ENCODE measurements around the gene GHSR.

DNA sequence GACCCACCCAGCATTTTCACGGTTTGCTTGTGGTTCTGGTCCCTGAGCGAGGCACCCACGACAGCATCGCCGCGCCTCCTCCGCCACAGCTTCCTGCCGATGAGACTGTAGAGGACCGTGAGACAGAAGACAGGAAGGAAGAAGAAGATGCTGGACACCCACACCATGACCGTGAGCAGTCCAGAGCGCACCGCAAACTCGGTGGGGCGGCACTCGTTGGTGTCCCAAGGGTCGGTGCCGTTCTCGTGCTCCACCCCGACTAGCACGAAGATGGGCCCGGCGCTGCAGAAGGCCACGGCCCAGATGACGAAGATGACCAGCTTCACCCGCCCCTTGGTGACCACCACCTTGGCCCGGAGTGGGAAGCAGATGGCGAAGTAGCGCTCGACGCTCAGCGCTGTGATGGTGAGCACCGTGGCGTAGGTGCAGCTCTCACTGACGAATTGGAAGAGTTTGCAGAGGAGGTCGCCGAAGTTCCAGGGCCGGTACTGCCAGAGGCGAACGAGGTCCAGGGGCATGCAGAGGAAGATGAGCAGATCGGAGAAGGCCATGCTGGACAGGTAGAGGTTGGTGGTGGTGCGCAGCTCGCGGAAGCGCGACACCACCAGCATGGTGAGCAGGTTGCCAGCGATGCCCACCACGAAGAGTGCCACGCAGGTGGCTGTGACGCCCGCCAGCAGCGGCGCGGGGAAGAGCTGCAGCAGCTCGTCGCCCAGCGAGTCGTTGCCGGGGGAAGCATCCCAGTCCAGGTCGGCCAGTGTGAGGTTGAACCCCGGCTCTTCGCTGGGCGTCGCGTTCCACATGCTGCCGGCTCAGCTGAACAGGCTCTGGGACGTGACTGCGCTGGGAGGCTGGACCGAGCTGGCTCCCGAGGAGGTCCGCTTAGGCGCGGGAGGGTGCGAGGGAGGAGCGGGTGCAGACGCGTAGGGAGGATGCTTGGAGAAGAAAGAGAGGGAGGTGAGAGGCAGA, at the start of gene GHSR:
- TF ChIP-seq, protein P1, sequence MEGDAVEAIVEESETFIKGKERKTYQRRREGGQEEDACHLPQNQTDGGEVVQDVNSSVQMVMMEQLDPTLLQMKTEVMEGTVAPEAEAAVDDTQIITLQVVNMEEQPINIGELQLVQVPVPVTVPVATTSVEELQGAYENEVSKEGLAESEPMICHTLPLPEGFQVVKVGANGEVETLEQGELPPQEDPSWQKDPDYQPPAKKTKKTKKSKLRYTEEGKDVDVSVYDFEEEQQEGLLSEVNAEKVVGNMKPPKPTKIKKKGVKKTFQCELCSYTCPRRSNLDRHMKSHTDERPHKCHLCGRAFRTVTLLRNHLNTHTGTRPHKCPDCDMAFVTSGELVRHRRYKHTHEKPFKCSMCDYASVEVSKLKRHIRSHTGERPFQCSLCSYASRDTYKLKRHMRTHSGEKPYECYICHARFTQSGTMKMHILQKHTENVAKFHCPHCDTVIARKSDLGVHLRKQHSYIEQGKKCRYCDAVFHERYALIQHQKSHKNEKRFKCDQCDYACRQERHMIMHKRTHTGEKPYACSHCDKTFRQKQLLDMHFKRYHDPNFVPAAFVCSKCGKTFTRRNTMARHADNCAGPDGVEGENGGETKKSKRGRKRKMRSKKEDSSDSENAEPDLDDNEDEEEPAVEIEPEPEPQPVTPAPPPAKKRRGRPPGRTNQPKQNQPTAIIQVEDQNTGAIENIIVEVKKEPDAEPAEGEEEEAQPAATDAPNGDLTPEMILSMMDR (IDR thresholded peaks at IDR 0.05), result no peak
- no peak for TF ChIP-seq POLR2A (IDR thresholded peaks at IDR 0.05)

Data from Peyer's patch (tissue), 4 donors.